Smooth muscle cell (in vitro differentiated cells): Measurements from ENCODE around the gene ARCN1. TPM values are rescaled to one million over a fixed set of nuclear protein-coding genes. Genes with fewer than 3 reads are reported as not detected.
A peak's percentile ranks its signal among the peaks of the same experiment; 100 is the strongest.
"Not testable (repeated sequence)": the region's sequence is repeated elsewhere in the genome, so short reads cannot be mapped to it uniquely, and the experiment has no call there.

Experiments used
- DNase-seq: peaks from one replicate; lab custom pipeline; 2025; ENCODE audit not compliant: unreplicated experiment; lab: John Stamatoyannopoulos, UW
- H2AFZ ChIP-seq: fragments of 200-600 bp; sonication (generic); 2 replicates; pipeline ENCODE4 v1.6.0; 2016; ENCODE audit warnings: antibody characterized with exemption, low read depth, mild to moderate bottlenecking
- H3F3A ChIP-seq: fragments of 200-600 bp; sonication (generic); 2 replicates; pipeline ENCODE4 v1.6.0; 2017; ENCODE audit warnings: antibody characterized with exemption, low read depth
- H3K27ac ChIP-seq: fragments of 200-600 bp; sonication (generic); 2 replicates; pipeline ENCODE4 v1.5.1; 2016; ENCODE audit warnings: low read depth, mild to moderate bottlenecking
- H3K27me3 ChIP-seq: fragments of 200-600 bp; sonication (generic); 2 replicates; pipeline ENCODE4 v1.6.1; 2016; ENCODE audit warnings: low read depth, mild to moderate bottlenecking
- H3K36me3 ChIP-seq: fragments of 200-600 bp; sonication (generic); 2 replicates; pipeline ENCODE4 v1.5.1; 2016; ENCODE audit warnings: low read depth
- H3K4me1 ChIP-seq: fragments of 200-600 bp; sonication (generic); 2 replicates; pipeline ENCODE4 v1.5.1; 2016; ENCODE audit warnings: low read depth
- H3K4me2 ChIP-seq: fragments of 200-600 bp; sonication (generic); 2 replicates; pipeline ENCODE4 v1.6.0; 2016; ENCODE audit warnings: mild to moderate bottlenecking
- H3K4me3 ChIP-seq: fragments of 200-600 bp; sonication (generic); 2 replicates; pipeline ENCODE4 v1.5.1; 2016; ENCODE audit warnings: mild to moderate bottlenecking
- H3K79me2 ChIP-seq: fragments of 200-600 bp; sonication (generic); 2 replicates; pipeline ENCODE4 v1.6.0; 2016; ENCODE audit warnings: low read depth, mild to moderate bottlenecking
- H3K9ac ChIP-seq: fragments of 200-600 bp; sonication (generic); 2 replicates; pipeline ENCODE4 v1.6.0; 2016; ENCODE audit warnings: low read depth
- H3K9me3 ChIP-seq: fragments of 200-600 bp; sonication (generic); replicated peaks from 2 replicates; pipeline ENCODE4 v1.5.1; 2016; ENCODE audit warnings: low read depth
- H4K20me1 ChIP-seq: fragments of 200-600 bp; sonication (generic); 2 replicates; pipeline ENCODE4 v1.6.0; 2016; ENCODE audit warnings: low read depth
- CTCF ChIP-seq: fragments of 200-600 bp; sonication (generic); IDR thresholded peaks from 2 replicates; pipeline ENCODE4 v1.5.1; 2017; ENCODE audit warnings: borderline replicate concordance, mild to moderate bottlenecking, antibody characterized with exemption; ENCODE audit not compliant: insufficient read depth, poor library complexity, severe bottlenecking
- WGBS: methylation state at CpG from one replicate; pipeline ENCODE4 v1.1.7; 2016; ENCODE audit warnings: low lambda C conversion rate; 5-methylcytosine and 5-hydroxymethylcytosine counted together
- polyA plus RNA-seq: library from polyadenylated mRNA; unstranded; fragments of >200 nt; fragmentation: Nextera tagmentation; extraction: Ambion mirVana; gene quantifications from 2 replicates; pipeline ENCODE4 v1.2.1, GENCODE V29; 2016
- total RNA-seq: library from RNA; depleted of rRNA; stranded (reverse); fragments of >200 nt; gene quantifications from 2 replicates; pipeline ENCODE4 v1.2.3, GENCODE V29; 2014

Gene ARCN1
- total and polyA plus RNA-seq, 2 experiments from 2014 or later, result 285 to 314 TPM

DNA sequence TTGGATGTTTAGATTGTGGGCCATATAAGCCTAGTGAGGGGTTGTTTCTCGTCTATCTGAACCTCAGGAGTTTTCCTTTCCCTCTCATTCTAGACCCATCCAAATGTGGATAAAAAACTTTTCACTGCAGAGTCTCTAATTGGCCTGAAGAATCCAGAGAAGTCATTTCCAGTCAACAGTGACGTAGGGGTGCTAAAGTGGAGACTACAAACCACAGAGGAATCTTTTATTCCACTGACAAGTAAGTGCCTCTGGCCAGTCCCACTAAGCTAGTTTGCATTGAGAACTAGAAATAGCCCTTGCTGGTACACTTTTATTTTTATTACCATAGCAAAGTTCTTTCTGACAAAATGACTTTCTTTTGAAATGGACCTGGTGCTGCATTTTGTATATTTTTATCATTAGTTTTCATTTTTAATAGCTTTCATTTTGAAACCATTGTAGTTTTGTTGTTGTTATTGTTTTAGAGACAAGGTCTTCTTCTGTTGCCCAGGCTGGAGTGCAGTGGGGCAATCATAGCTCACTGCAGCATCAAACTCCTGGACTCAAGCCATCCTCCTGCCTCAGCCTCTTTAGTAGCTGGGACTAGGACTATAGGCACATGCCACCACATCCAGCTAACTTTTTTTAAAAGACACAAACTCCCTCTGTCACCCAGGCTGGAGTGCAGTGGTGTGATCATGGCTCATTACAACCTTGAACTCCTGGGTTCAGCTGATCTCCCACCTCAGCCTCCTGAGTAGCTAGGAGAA, 20.6 kb downstream of the ARCN1 start:
- H3F3A ChIP-seq, result peaks cover 19% of the 10 kb centered on the region
- H3K36me3 ChIP-seq, result peaks cover 31% of the 10 kb centered on the region
- H4K20me1 ChIP-seq, result peaks cover 100% of the 10 kb centered on the region
- no peaks in the 10 kb centered on the region for H3K27me3 ChIP-seq
- peaks cover 65% of the 10 kb centered on the region for H3K79me2 ChIP-seq
- peak overlapping the region; percentile 50 for H3K27ac ChIP-seq
- H3K9me3 ChIP-seq, result no peaks in the 10 kb centered on the region
- TF ChIP-seq CTCF, result no peak
- H3K9ac ChIP-seq, result no peak overlapping the region
- H3K4me1 ChIP-seq, result no peaks in the 10 kb centered on the region
- DNase-seq, result no peak
- WGBS, result 79% methylated on average over 2 of the region's 2 CpGs
- H3K4me2 ChIP-seq, result no peak overlapping the region
- no peak overlapping the region for H3K4me3 ChIP-seq
- no peak overlapping the region for H2AFZ ChIP-seq

GRCh38 chr11:118594984-118595383, 22.8 kb downstream of the ARCN1 start:
- H3K79me2 ChIP-seq, result peaks cover 58% of the 10 kb centered on the region
- H3F3A ChIP-seq, result peaks cover 35% of the 10 kb centered on the region
- peak; percentile 45 for TF ChIP-seq CTCF
- H3K4me2 ChIP-seq, H3K9me3 ChIP-seq, H3K27me3 ChIP-seq, H3K4me1 ChIP-seq, H3K9ac ChIP-seq, H2AFZ ChIP-seq, H3K27ac ChIP-seq, DNase-seq, H3K4me3 ChIP-seq: not testable (repeated sequence)
- H3K36me3 ChIP-seq, result peaks cover 39% of the 10 kb centered on the region
- WGBS, result 75% methylated on average over 5 of the region's 5 CpGs
- H4K20me1 ChIP-seq, result peaks cover 99% of the 10 kb centered on the region

- H2AFZ ChIP-seq, result no peak overlapping the region
- no peak for DNase-seq
- peaks cover 99% of the 10 kb centered on the region for H4K20me1 ChIP-seq
- H3K9ac ChIP-seq, result no peak overlapping the region
- H3K4me2 ChIP-seq, result no peak overlapping the region
- H3F3A ChIP-seq, result peaks cover 49% of the 10 kb centered on the region
- no peaks in the 10 kb centered on the region for H3K27me3 ChIP-seq
- WGBS, result 90% methylated on average over 16 of the region's 16 CpGs
- peak overlapping the region; percentile 30 for H3K27ac ChIP-seq
- TF ChIP-seq CTCF, result no peak
- H3K4me3 ChIP-seq, result no peak overlapping the region
- H3K36me3 ChIP-seq, result peaks cover 33% of the 10 kb centered on the region
- H3K4me1 ChIP-seq, result no peaks in the 10 kb centered on the region
- H3K79me2 ChIP-seq, result peaks cover 50% of the 10 kb centered on the region
- H3K9me3 ChIP-seq, result no peaks in the 10 kb centered on the region
Observed at GRCh38 chr11:118596224-118597146, 24.3 kb downstream of the ARCN1 start.
